Measurements from ENCODE around the gene TBC1D5.
"Not testable (repeated sequence)": the region's sequence is repeated elsewhere in the genome, so short reads cannot be mapped to it uniquely, and the experiment has no call there.

The TBC1D5 gene

GRCh38 chr3:17149076-17149475, 593.4 kb downstream of the TBC1D5 start:
- DNase-seq: no peak

GRCh38 chr3:17144665-17144993, 597.8 kb downstream of the TBC1D5 start:
- no peak for DNase-seq

- no peak for DNase-seq
Measured at GRCh38 chr3:17143893-17144664, 598.4 kb downstream of the TBC1D5 start.

- no peak for DNase-seq
Measured at GRCh38 chr3:17142516-17142915, 599.9 kb downstream of the TBC1D5 start.

GRCh38 chr3:17141699-17142098, 600.7 kb downstream of the TBC1D5 start:
- no peak for DNase-seq

- DNase-seq: no peak
Measured at GRCh38 chr3:17140670-17141505, 601.5 kb downstream of the TBC1D5 start.

- no peak for DNase-seq
Measured at GRCh38 chr3:17138246-17139039, 604.0 kb downstream of the TBC1D5 start.

- DNase-seq: no peak
Measured at GRCh38 chr3:17137321-17137826, 605.1 kb downstream of the TBC1D5 start.

GRCh38 chr3:17136136-17136721, 606.2 kb downstream of the TBC1D5 start:
- DNase-seq: no peak

GRCh38 chr3:17135696-17136095, 606.7 kb downstream of the TBC1D5 start:
- no peak for DNase-seq

GRCh38 chr3:17133632-17134545, 608.5 kb downstream of the TBC1D5 start:
- no peak for DNase-seq

- DNase-seq: no peak
Measured at GRCh38 chr3:17132286-17133115, 609.9 kb downstream of the TBC1D5 start.

- DNase-seq: no peak
Measured at GRCh38 chr3:17130956-17131355, 611.5 kb downstream of the TBC1D5 start.

- DNase-seq: no peak
Measured at GRCh38 chr3:17129556-17129955, 612.9 kb downstream of the TBC1D5 start.

GRCh38 chr3:17128671-17129070, 613.8 kb downstream of the TBC1D5 start:
- not testable (repeated sequence) for DNase-seq

- DNase-seq: no peak
Measured at GRCh38 chr3:17125738-17126442, 616.5 kb downstream of the TBC1D5 start.

- DNase-seq: no peak
Measured at GRCh38 chr3:17122758-17123157, 619.7 kb downstream of the TBC1D5 start.

- DNase-seq: no peak
Measured at GRCh38 chr3:17121336-17121735, 621.1 kb downstream of the TBC1D5 start.

GRCh38 chr3:17120115-17120514, 622.3 kb downstream of the TBC1D5 start:
- no peak for DNase-seq
